Type B pancreatic cell (in vitro differentiated cells): ENCODE measurements around the gene MAGEF1. TPM values are rescaled to one million over a fixed set of nuclear protein-coding genes. Genes with fewer than 3 reads are reported as not detected.
A peak's percentile ranks its signal among the peaks of the same experiment; 100 is the strongest.

ENCODE experiments used
- DNase-seq: peaks from one replicate; pipeline ENCODE4 v3.0.0; 2021; ENCODE audit warnings: mixed read lengths; ENCODE audit not compliant: unreplicated experiment; ENCODE audit errors: extremely low spot score
- H3K27ac Mint-ChIP-seq: 2 replicates; pipeline ENCODE4 v1.8.0; 2021; ENCODE audit warnings: mild to moderate bottlenecking, mixed read lengths
- H3K27me3 Mint-ChIP-seq: 2 replicates; pipeline ENCODE4 v1.8.0; 2021; ENCODE audit warnings: mixed read lengths
- H3K36me3 Mint-ChIP-seq: 2 replicates; pipeline ENCODE4 v1.8.0; 2021; ENCODE audit warnings: mixed read lengths
- H3K4me1 Mint-ChIP-seq: one replicate; pipeline ENCODE4 v1.8.0; 2021; ENCODE audit warnings: mixed read lengths; ENCODE audit not compliant: unreplicated experiment
- H3K4me3 Mint-ChIP-seq: 2 replicates; pipeline ENCODE4 v1.8.0; 2021; ENCODE audit warnings: mild to moderate bottlenecking, mixed read lengths
- H3K9me3 Mint-ChIP-seq: 2 replicates; pipeline ENCODE4 v1.8.0; 2021; ENCODE audit warnings: mixed read lengths
- CTCF ChIP-seq: fragments of 200-600 bp; sonication (generic); conservative IDR thresholded peaks from 2 replicates; pipeline ENCODE4 v1.5.0; 2021; ENCODE audit warnings: antibody characterized with exemption, mild to moderate bottlenecking
- total RNA-seq: library from RNA; stranded (reverse); gene quantifications from 2 replicates; pipeline ENCODE4 v1.2.1, GENCODE V29; 2021; ENCODE audit warnings: low replicate concordance

The MAGEF1 gene
- total RNA-seq, 1 donor from 2014 or later: 69.2 TPM

DNA sequence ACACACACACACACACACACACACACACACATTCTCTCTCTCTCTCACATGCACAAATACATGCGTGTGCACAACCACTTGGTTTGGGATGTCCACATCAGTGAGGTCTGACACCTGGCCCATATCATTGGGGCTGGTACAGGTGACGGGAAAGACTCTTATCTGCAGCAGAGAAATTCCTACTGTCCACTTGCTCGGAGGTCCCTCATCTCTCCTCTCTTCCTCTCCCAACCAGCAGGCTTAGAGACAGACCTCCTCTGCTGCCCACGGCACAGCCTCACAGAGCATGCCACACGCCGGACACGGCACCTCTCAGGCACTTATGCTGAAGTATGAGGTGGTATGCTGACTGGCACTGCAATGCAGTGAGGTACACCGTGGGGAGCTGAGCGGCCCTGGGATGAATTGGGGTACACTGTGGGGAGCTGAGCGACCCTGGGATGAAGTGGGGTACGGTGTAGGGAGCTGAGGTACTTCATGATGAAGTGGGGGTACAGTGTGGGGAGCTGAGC lies 41.7 kb downstream of the MAGEF1 start:
- DNase-seq: no peak
- H3K9me3 Mint-ChIP-seq: no peaks in the 10 kb centered on the region
- H3K4me1 Mint-ChIP-seq: peaks cover 40% of the 10 kb centered on the region
- TF ChIP-seq CTCF: no peak
- H3K36me3 Mint-ChIP-seq: no peaks in the 10 kb centered on the region
- H3K27ac Mint-ChIP-seq: peak overlapping the region; percentile 2
- H3K27me3 Mint-ChIP-seq: peaks cover 2% of the 10 kb centered on the region
- no peak overlapping the region for H3K4me3 Mint-ChIP-seq

DNA sequence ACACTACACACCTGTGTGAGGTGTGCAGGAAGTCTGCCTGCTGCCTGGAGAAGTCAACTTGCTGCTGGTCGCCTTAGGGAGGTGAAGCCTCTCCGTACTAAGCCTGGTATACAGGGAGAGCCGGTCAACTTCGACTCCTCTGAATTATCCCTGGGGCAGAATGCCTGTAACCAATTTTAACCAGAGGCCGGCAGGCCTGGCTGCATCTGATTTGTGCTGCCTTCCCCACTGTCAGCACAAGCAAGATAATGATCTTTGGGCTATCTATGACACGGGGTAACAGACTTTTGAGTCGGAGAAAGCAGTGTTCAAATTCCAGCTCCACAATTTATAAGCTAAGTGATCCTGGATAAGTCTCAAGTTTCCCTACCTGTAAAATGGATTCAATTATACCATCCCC lies 42.3 kb downstream of the MAGEF1 start:
- Mint-ChIP-seq H3K4me1 (peaks cover 43% of the 10 kb centered on the region), H3K27me3 (peaks cover 2% of the 10 kb centered on the region), H3K9me3 (no peaks in the 10 kb centered on the region), H3K27ac (no peak overlapping the region), H3K36me3 (no peaks in the 10 kb centered on the region), H3K4me3 (no peak overlapping the region)
- DNase-seq: no peak
- no peak for TF ChIP-seq CTCF

- Mint-ChIP-seq H3K36me3 (no peaks in the 10 kb centered on the region), H3K4me1 (peaks cover 49% of the 10 kb centered on the region), H3K9me3 (no peaks in the 10 kb centered on the region), H3K27ac (no peak overlapping the region), H3K27me3 (peaks cover 2% of the 10 kb centered on the region), H3K4me3 (no peak overlapping the region)
- no peak for TF ChIP-seq CTCF
- no peak for DNase-seq
Measured at GRCh38 chr3:184666442-184666841, 45.4 kb downstream of the MAGEF1 start.

DNA sequence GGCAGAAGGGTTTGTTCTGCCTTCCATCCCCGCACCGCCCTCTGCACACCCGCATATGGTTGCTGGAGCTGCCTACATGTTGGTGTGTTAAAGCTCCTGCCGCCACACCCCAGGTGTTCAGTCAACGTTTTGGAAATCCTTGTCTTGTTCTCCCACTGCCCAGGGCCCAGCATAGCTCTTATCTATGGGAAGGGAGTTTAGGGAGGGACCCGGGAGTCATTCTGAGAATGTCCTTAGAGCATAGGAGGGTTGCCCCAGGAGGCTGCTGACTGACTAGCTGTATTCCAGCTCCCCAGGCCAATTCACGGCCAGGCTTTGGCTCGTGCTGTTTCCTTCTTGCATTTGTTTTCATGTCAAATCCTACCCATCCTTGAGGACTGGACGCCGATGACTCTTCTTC lies 46.8 kb downstream of the MAGEF1 start:
- no peaks in the 10 kb centered on the region for H3K36me3 Mint-ChIP-seq
- H3K9me3 Mint-ChIP-seq: no peaks in the 10 kb centered on the region
- DNase-seq: no peak
- H3K27me3 Mint-ChIP-seq: peaks cover 2% of the 10 kb centered on the region
- peaks cover 52% of the 10 kb centered on the region for H3K4me1 Mint-ChIP-seq
- no peak overlapping the region for H3K27ac Mint-ChIP-seq
- no peak overlapping the region for H3K4me3 Mint-ChIP-seq
- no peak for TF ChIP-seq CTCF

DNA sequence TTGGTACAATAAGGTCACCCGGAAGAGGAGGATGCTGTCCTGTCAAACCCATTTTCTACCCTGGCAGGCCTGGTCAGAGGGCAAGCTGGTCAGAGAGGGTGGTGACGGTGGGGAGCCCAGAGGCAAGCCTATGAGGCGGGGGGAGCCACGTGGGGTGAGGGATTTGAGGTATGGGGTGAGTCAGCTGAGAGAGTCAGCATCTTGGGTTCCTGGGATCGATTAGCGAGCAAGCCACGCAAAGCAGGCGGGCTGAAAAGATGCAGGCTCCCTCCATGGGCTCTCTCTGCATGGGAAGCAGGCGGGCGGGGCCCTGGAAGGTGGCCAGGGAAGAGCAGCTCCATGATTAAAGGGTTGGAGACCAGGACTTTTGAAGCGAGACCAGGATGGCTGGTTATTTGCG lies 48.1 kb downstream of the MAGEF1 start:
- Mint-ChIP-seq H3K4me3 (no peak overlapping the region), H3K27me3 (peaks cover 2% of the 10 kb centered on the region), H3K4me1 (peaks cover 56% of the 10 kb centered on the region), H3K36me3 (no peaks in the 10 kb centered on the region), H3K9me3 (no peaks in the 10 kb centered on the region), H3K27ac (no peak overlapping the region)
- DNase-seq: no peak
- TF ChIP-seq CTCF: no peak

DNA sequence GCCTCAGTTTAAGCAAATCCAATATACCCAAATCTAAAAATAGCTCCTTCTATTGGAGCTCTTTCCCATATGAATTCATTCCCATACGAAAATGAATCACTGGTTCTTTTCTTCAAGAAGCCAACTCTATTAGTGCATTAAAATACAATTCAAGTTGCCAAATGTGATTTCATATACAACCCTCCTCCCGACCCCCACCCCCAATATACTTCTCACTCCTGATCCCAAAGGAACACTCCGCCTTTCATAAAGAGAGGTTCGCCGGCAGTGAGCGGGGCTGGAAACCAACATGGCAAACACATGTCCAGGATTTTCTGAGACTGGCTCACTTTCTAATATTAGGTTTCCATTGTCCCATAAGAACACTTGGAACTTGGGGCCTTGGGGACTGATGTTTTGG lies 48.5 kb downstream of the MAGEF1 start:
- Mint-ChIP-seq H3K4me3 (no peak overlapping the region), H3K4me1 (peaks cover 60% of the 10 kb centered on the region), H3K27ac (no peak overlapping the region)

More for the DNA sequence above, 48.5 kb downstream of the MAGEF1 start:
- H3K9me3 Mint-ChIP-seq: no peaks in the 10 kb centered on the region
- no peak for DNase-seq
- H3K36me3 Mint-ChIP-seq: no peaks in the 10 kb centered on the region
- H3K27me3 Mint-ChIP-seq: peaks cover 2% of the 10 kb centered on the region
- no peak for TF ChIP-seq CTCF
